Smooth muscle cell (in vitro differentiated cells): ENCODE measurements around the gene AGBL4. TPM values are rescaled to one million over a fixed set of nuclear protein-coding genes. Genes with fewer than 3 reads are reported as not detected.

Experiments used
- DNase-seq: peaks from one replicate; lab custom pipeline; 2025; ENCODE audit not compliant: unreplicated experiment; lab: John Stamatoyannopoulos, UW
- H2AFZ ChIP-seq: fragments of 200-600 bp; sonication (generic); 2 replicates; pipeline ENCODE4 v1.6.0; 2016; ENCODE audit warnings: antibody characterized with exemption, low read depth, mild to moderate bottlenecking
- H3F3A ChIP-seq: fragments of 200-600 bp; sonication (generic); 2 replicates; pipeline ENCODE4 v1.6.0; 2017; ENCODE audit warnings: antibody characterized with exemption, low read depth
- H3K27ac ChIP-seq: fragments of 200-600 bp; sonication (generic); 2 replicates; pipeline ENCODE4 v1.5.1; 2016; ENCODE audit warnings: low read depth, mild to moderate bottlenecking
- H3K27me3 ChIP-seq: fragments of 200-600 bp; sonication (generic); 2 replicates; pipeline ENCODE4 v1.6.1; 2016; ENCODE audit warnings: low read depth, mild to moderate bottlenecking
- H3K36me3 ChIP-seq: fragments of 200-600 bp; sonication (generic); 2 replicates; pipeline ENCODE4 v1.5.1; 2016; ENCODE audit warnings: low read depth
- H3K4me1 ChIP-seq: fragments of 200-600 bp; sonication (generic); 2 replicates; pipeline ENCODE4 v1.5.1; 2016; ENCODE audit warnings: low read depth
- H3K4me2 ChIP-seq: fragments of 200-600 bp; sonication (generic); 2 replicates; pipeline ENCODE4 v1.6.0; 2016; ENCODE audit warnings: mild to moderate bottlenecking
- H3K4me3 ChIP-seq: fragments of 200-600 bp; sonication (generic); 2 replicates; pipeline ENCODE4 v1.5.1; 2016; ENCODE audit warnings: mild to moderate bottlenecking
- H3K79me2 ChIP-seq: fragments of 200-600 bp; sonication (generic); 2 replicates; pipeline ENCODE4 v1.6.0; 2016; ENCODE audit warnings: low read depth, mild to moderate bottlenecking
- H3K9ac ChIP-seq: fragments of 200-600 bp; sonication (generic); 2 replicates; pipeline ENCODE4 v1.6.0; 2016; ENCODE audit warnings: low read depth
- H3K9me3 ChIP-seq: fragments of 200-600 bp; sonication (generic); replicated peaks from 2 replicates; pipeline ENCODE4 v1.5.1; 2016; ENCODE audit warnings: low read depth
- H4K20me1 ChIP-seq: fragments of 200-600 bp; sonication (generic); 2 replicates; pipeline ENCODE4 v1.6.0; 2016; ENCODE audit warnings: low read depth
- CTCF ChIP-seq: fragments of 200-600 bp; sonication (generic); IDR thresholded peaks from 2 replicates; pipeline ENCODE4 v1.5.1; 2017; ENCODE audit warnings: borderline replicate concordance, mild to moderate bottlenecking, antibody characterized with exemption; ENCODE audit not compliant: insufficient read depth, poor library complexity, severe bottlenecking
- WGBS: methylation state at CpG from one replicate; pipeline ENCODE4 v1.1.7; 2016; ENCODE audit warnings: low lambda C conversion rate; 5-methylcytosine and 5-hydroxymethylcytosine counted together
- polyA plus RNA-seq: library from polyadenylated mRNA; unstranded; fragments of >200 nt; fragmentation: Nextera tagmentation; extraction: Ambion mirVana; gene quantifications from 2 replicates; pipeline ENCODE4 v1.2.1, GENCODE V29; 2016
- total RNA-seq: library from RNA; depleted of rRNA; stranded (reverse); fragments of >200 nt; gene quantifications from 2 replicates; pipeline ENCODE4 v1.2.3, GENCODE V29; 2014

The AGBL4 gene
- total and polyA plus RNA-seq, 2 experiments from 2014 or later, result 0.29 TPM; not detected in 1

GRCh38 chr1:48595613-48596012 lies 1428.1 kb downstream of the AGBL4 start:
- WGBS, result 90% methylated on average over 5 of the region's 5 CpGs
- Histone ChIP-seq H3K27me3 (peaks cover 7% of the 10 kb centered on the region), H3K4me3 (no peak overlapping the region), H3K9ac (no peak overlapping the region), H3K27ac (no peak overlapping the region), H3F3A (no peaks in the 10 kb centered on the region), H2AFZ (no peak overlapping the region), H3K4me2 (no peak overlapping the region), H3K4me1 (peaks cover 12% of the 10 kb centered on the region), H4K20me1 (no peaks in the 10 kb centered on the region), H3K79me2 (no peaks in the 10 kb centered on the region), H3K9me3 (no peaks in the 10 kb centered on the region), H3K36me3 (no peaks in the 10 kb centered on the region)
- TF ChIP-seq CTCF, result no peak
- no peak for DNase-seq

GRCh38 chr1:48592330-48592729 lies 1431.4 kb downstream of the AGBL4 start:
- Histone ChIP-seq H3K36me3 (no peaks in the 10 kb centered on the region), H3K4me2 (no peak overlapping the region), H3K79me2 (no peaks in the 10 kb centered on the region), H3K27ac (no peak overlapping the region), H3K9me3 (no peaks in the 10 kb centered on the region), H3K9ac (no peak overlapping the region), H4K20me1 (no peaks in the 10 kb centered on the region), H3F3A (no peaks in the 10 kb centered on the region), H2AFZ (no peak overlapping the region), H3K27me3 (peaks cover 15% of the 10 kb centered on the region), H3K4me3 (no peak overlapping the region), H3K4me1 (peaks cover 12% of the 10 kb centered on the region)
- 93% methylated on average over 1 of the region's 1 CpG for WGBS
- TF ChIP-seq CTCF, result no peak
- no peak for DNase-seq

GRCh38 chr1:48591181-48591580 lies 1432.6 kb downstream of the AGBL4 start:
- H3K27me3 ChIP-seq, result peaks cover 26% of the 10 kb centered on the region
- H3K79me2 ChIP-seq, result no peaks in the 10 kb centered on the region
- 73% methylated on average over 4 of the region's 4 CpGs for whole genome bisulfite sequencing
- H4K20me1 ChIP-seq, result no peaks in the 10 kb centered on the region
- no peak overlapping the region for H2AFZ ChIP-seq
- H3K9me3 ChIP-seq, result no peaks in the 10 kb centered on the region
- no peaks in the 10 kb centered on the region for H3K36me3 ChIP-seq
- H3K4me3 ChIP-seq, result no peak overlapping the region
- no peaks in the 10 kb centered on the region for H3F3A ChIP-seq
- no peak overlapping the region for H3K4me2 ChIP-seq
- DNase-seq, result no peak
- TF ChIP-seq CTCF, result no peak
- no peak overlapping the region for H3K9ac ChIP-seq
- H3K4me1 ChIP-seq, result peaks cover 9% of the 10 kb centered on the region
- H3K27ac ChIP-seq, result no peak overlapping the region

GRCh38 chr1:48588061-48588460 lies 1435.7 kb downstream of the AGBL4 start:
- H3K4me1 ChIP-seq, result no peaks in the 10 kb centered on the region
- DNase-seq, result no peak
- H3K27me3 ChIP-seq, result peaks cover 32% of the 10 kb centered on the region
- no peaks in the 10 kb centered on the region for H3F3A ChIP-seq
- no peaks in the 10 kb centered on the region for H3K9me3 ChIP-seq
- no peak for TF ChIP-seq CTCF
- no peaks in the 10 kb centered on the region for H3K79me2 ChIP-seq
- no peak overlapping the region for H3K4me3 ChIP-seq
- no peak overlapping the region for H3K4me2 ChIP-seq
- no peaks in the 10 kb centered on the region for H3K36me3 ChIP-seq
- no peaks in the 10 kb centered on the region for H4K20me1 ChIP-seq
- H3K27ac ChIP-seq, result no peak overlapping the region
- no peak overlapping the region for H2AFZ ChIP-seq
- H3K9ac ChIP-seq, result no peak overlapping the region
